Nephron (organoid): ENCODE data around the gene HSDL2.
"Not testable (repeated sequence)": the region's sequence is repeated elsewhere in the genome, so short reads cannot be mapped to it uniquely, and the experiment has no call there.

Experiments used
- H3K27ac Mint-ChIP-seq, 3 experiments: 2 replicates each; pipeline ENCODE4 v1.8.0; 2020; ENCODE audit warnings: mixed read lengths in 3 of 3, mild to moderate bottlenecking in 2 of 3, moderate library complexity in 1 of 3
- H3K27me3 Mint-ChIP-seq: 2 replicates; pipeline ENCODE4 v1.8.0; 2021; ENCODE audit warnings: low read depth, mild to moderate bottlenecking, moderate library complexity, mixed read lengths
- H3K36me3 Mint-ChIP-seq: 2 replicates; pipeline ENCODE4 v1.8.0; 2020; ENCODE audit warnings: low read depth, mixed read lengths
- H3K4me1 Mint-ChIP-seq: 2 replicates; pipeline ENCODE4 v1.8.0; 2020; ENCODE audit warnings: mixed read lengths
- H3K4me3 Mint-ChIP-seq, 3 experiments: 2 replicates each; pipeline ENCODE4 v1.8.0; 2020; ENCODE audit warnings: mild to moderate bottlenecking in 3 of 3, mixed read lengths in 3 of 3, moderate library complexity in 2 of 3
- H3K9me3 Mint-ChIP-seq: 2 replicates; pipeline ENCODE4 v1.8.0; 2020; ENCODE audit warnings: mixed read lengths
- TF ChIP-seq, protein P1 (sequence below), 3 experiments: fragments of 200-600 bp; sonication (generic); IDR thresholded peaks; one replicate each; pipeline ENCODE4 v1.5.0; 2021; ENCODE audit warnings: antibody characterized with exemption in 3 of 3; ENCODE audit not compliant: unreplicated experiment in 3 of 3

Gene HSDL2

GRCh38 chr9:112408819-112409218 is 28.9 kb downstream of the HSDL2 start:
- Mint-ChIP-seq H3K9me3 (no peaks in the 10 kb centered on the region), H3K36me3 (peaks cover 66% of the 10 kb centered on the region), H3K27me3 (no peaks in the 10 kb centered on the region), H3K4me3 (no peak overlapping the region), H3K4me1 (peaks cover 7% of the 10 kb centered on the region), H3K27ac (no peak overlapping the region)
- TF ChIP-seq, protein P1, sequence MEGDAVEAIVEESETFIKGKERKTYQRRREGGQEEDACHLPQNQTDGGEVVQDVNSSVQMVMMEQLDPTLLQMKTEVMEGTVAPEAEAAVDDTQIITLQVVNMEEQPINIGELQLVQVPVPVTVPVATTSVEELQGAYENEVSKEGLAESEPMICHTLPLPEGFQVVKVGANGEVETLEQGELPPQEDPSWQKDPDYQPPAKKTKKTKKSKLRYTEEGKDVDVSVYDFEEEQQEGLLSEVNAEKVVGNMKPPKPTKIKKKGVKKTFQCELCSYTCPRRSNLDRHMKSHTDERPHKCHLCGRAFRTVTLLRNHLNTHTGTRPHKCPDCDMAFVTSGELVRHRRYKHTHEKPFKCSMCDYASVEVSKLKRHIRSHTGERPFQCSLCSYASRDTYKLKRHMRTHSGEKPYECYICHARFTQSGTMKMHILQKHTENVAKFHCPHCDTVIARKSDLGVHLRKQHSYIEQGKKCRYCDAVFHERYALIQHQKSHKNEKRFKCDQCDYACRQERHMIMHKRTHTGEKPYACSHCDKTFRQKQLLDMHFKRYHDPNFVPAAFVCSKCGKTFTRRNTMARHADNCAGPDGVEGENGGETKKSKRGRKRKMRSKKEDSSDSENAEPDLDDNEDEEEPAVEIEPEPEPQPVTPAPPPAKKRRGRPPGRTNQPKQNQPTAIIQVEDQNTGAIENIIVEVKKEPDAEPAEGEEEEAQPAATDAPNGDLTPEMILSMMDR (IDR thresholded peaks at IDR 0.05; ENCODE audit: unreplicated experiment in 3 of 3), result no peak

DNA sequence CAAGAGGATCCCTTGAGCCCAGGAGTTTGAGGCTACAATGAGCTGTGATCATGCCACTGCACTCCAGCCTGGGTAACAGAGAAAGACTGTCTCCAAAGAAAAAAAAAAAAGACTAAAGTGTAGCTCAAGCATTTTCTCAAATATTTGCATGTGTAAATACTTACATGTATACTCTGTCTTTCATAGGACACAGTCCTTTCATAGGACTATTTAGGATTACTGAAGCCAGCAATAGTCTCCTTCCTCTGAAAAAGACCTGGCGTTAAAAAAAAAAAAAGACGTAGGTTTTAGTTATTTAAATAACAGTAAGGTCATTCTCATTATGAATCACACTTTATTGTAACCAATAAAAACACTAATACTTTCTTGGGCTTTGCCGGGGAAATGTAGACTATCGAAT is 29.9 kb downstream of the HSDL2 start:
- no peak overlapping the region for H3K4me3 Mint-ChIP-seq
- no peaks in the 10 kb centered on the region for H3K27me3 Mint-ChIP-seq
- H3K4me1 Mint-ChIP-seq, result peaks cover 2% of the 10 kb centered on the region
- TF ChIP-seq, protein P1 (IDR thresholded peaks at IDR 0.05; ENCODE audit: unreplicated experiment in 3 of 3), result no peak
- no peak overlapping the region for H3K27ac Mint-ChIP-seq
- H3K36me3 Mint-ChIP-seq, result peaks cover 65% of the 10 kb centered on the region
- H3K9me3 Mint-ChIP-seq, result no peaks in the 10 kb centered on the region

DNA sequence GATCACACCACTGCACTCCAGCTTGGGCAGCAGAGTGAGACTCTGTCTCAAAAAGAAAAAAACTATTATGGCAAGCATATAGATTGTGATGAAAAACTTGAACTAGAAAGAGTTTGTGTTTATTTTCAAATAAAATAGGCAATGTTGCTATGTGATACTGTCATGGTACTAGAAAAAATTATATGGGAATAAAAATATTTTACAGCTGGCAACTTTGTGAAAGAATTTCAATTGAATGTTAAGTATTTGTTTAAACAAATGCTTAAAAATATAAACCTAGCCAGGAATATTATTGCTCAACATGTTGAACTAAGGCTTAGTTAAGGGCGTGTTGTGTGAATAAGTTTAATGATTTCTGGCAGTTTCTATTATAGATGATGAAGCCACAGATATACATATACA is 31.7 kb downstream of the HSDL2 start:
- Mint-ChIP-seq H3K36me3 (peaks cover 57% of the 10 kb centered on the region), H3K4me3 (no peak overlapping the region)

DNA sequence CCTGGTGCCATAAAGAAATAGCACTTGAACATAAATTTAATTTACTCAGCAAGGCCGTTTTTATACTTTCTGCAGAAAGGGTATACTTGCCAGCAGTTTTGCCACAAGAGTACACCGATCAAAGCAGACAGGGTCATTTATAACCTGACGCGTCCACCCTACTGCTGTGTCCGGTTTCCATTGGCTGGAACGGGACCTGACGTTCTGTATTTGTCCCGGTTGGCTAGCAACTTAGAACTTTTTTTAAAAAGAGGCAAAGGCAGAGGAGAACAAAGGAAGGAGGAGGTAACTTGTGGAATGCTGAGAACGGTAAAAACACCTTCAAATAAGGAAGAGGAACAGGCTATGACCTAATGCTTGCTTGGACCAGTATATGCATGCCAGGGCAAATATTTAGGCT is 33.8 kb downstream of the HSDL2 start:
- H3K4me1 Mint-ChIP-seq, H3K4me3 Mint-ChIP-seq, H3K27me3 Mint-ChIP-seq, H3K9me3 Mint-ChIP-seq, H3K27ac Mint-ChIP-seq: not testable (repeated sequence)
- H3K36me3 Mint-ChIP-seq, result peaks cover 40% of the 10 kb centered on the region

More for the DNA sequence above, 31.7 kb downstream of the HSDL2 start:
- Mint-ChIP-seq H3K27ac (no peak overlapping the region), H3K9me3 (no peaks in the 10 kb centered on the region), H3K27me3 (no peaks in the 10 kb centered on the region), H3K4me1 (no peaks in the 10 kb centered on the region)
- TF ChIP-seq, protein P1 (IDR thresholded peaks at IDR 0.05; ENCODE audit: unreplicated experiment in 3 of 3), result no peak

DNA sequence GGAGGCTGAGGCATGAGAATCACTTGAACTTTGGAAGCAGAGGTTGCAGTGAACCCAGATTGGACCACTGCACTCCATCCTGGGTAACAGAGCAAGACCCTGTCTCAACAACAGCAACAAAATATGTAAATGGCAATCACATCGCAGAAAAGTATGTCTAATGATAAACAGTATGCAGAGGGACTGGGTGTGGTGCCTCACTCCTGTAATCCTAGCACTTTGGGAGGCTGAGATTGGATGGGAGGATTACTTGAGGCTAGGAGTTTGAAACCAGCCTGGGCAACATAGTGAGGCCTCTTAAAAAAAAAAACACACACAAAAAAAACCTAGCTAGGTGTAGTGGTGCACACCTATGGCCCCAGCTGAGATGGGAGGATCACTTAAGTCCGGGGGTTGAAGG is 40.3 kb downstream of the HSDL2 start:
- H3K4me1 Mint-ChIP-seq, result no peaks in the 10 kb centered on the region
- H3K27me3 Mint-ChIP-seq, result no peaks in the 10 kb centered on the region
- TF ChIP-seq, protein P1 (IDR thresholded peaks at IDR 0.05; ENCODE audit: unreplicated experiment in 3 of 3), result no peak
- peaks cover 38% of the 10 kb centered on the region for H3K36me3 Mint-ChIP-seq
- H3K9me3 Mint-ChIP-seq, result no peaks in the 10 kb centered on the region
- H3K27ac Mint-ChIP-seq, result no peak overlapping the region
- H3K4me3 Mint-ChIP-seq, result no peak overlapping the region

- no peaks in the 10 kb centered on the region for H3K9me3 Mint-ChIP-seq
- peaks cover 33% of the 10 kb centered on the region for H3K36me3 Mint-ChIP-seq
- H3K27me3 Mint-ChIP-seq, result no peaks in the 10 kb centered on the region
- TF ChIP-seq, protein P1 (IDR thresholded peaks at IDR 0.05; ENCODE audit: unreplicated experiment in 3 of 3), result no peak
- no peaks in the 10 kb centered on the region for H3K4me1 Mint-ChIP-seq
- no peak overlapping the region for H3K27ac Mint-ChIP-seq
- H3K4me3 Mint-ChIP-seq, result no peak overlapping the region
These were observed 41.9 kb downstream of the HSDL2 start for GRCh38 chr9:112421771-112422222.
